HTERT RPE-1 (cell line): ENCODE results near the gene ITPA.
"Not testable (repeated sequence)": the region's sequence is repeated elsewhere in the genome, so short reads cannot be mapped to it uniquely, and the experiment has no call there.

Experiments used
- in situ Hi-C: fragments of 300-500 bp; cut with MboI; formaldehyde crosslinking; loops from 4 replicates; pipeline ENCODE4 v1.14.3; 2020; ENCODE audit warnings: low sequenced_read_pairs

The ITPA gene

GRCh38 chr20:3172933-3173609 is 36.2 kb upstream of the ITPA start, which contains the start of gene LZTS3:
TSS of gene LZTS3 (minus strand) at chr20:3173549. CDS start at chr20:3167163, 6,386 bp downstream.
- in situ Hi-C loops: no loop called here

GRCh38 chr20:3173610-3174441 is 35.5 kb upstream of the ITPA start:
- in situ Hi-C loops: no loop called here

- in situ Hi-C loops: no loop called here
These were observed 34.6 kb upstream of the ITPA start for GRCh38 chr20:3174442-3175261.

- in situ Hi-C loops: no loop called here
These were observed 34.0 kb upstream of the ITPA start for GRCh38 chr20:3175270-3175669.

GRCh38 chr20:3177746-3178485 is 31.4 kb upstream of the ITPA start:
- in situ Hi-C loops: no loop called here

- in situ Hi-C loops: no loop called here
These were observed 29.0 kb upstream of the ITPA start for GRCh38 chr20:3180319-3180718.

GRCh38 chr20:3181270-3181669 is 28.0 kb upstream of the ITPA start:
- in situ Hi-C loops: no loop called here

- in situ Hi-C loops: not testable (repeated sequence)
These were observed 26.9 kb upstream of the ITPA start for GRCh38 chr20:3182429-3182828.

GRCh38 chr20:3183896-3184612 is 25.2 kb upstream of the ITPA start:
- in situ Hi-C loops: no loop called here

- in situ Hi-C loops: not testable (repeated sequence)
These were observed 21.4 kb upstream of the ITPA start for GRCh38 chr20:3187861-3188260.

- in situ Hi-C loops: no loop called here
These were observed 20.4 kb upstream of the ITPA start for GRCh38 chr20:3188823-3189413.

GRCh38 chr20:3189561-3190131 is 19.7 kb upstream of the ITPA start:
- in situ Hi-C loops: no loop called here

GRCh38 chr20:3190681-3191111 is 18.6 kb upstream of the ITPA start:
- in situ Hi-C loops: no loop called here

- in situ Hi-C loops: no loop called here
These were observed 16.9 kb upstream of the ITPA start for GRCh38 chr20:3192226-3193015.

GRCh38 chr20:3193806-3194616 is 15.3 kb upstream of the ITPA start:
- in situ Hi-C loops: no loop called here

GRCh38 chr20:3194617-3195280 is 14.5 kb upstream of the ITPA start:
- in situ Hi-C loops: no loop called here

GRCh38 chr20:3195590-3196237 is 13.6 kb upstream of the ITPA start:
- in situ Hi-C loops: no loop called here
